ENCODE measurements around the gene TSPAN31.
A peak's percentile ranks its signal among the peaks of the same experiment; 100 is the strongest.

DNA sequence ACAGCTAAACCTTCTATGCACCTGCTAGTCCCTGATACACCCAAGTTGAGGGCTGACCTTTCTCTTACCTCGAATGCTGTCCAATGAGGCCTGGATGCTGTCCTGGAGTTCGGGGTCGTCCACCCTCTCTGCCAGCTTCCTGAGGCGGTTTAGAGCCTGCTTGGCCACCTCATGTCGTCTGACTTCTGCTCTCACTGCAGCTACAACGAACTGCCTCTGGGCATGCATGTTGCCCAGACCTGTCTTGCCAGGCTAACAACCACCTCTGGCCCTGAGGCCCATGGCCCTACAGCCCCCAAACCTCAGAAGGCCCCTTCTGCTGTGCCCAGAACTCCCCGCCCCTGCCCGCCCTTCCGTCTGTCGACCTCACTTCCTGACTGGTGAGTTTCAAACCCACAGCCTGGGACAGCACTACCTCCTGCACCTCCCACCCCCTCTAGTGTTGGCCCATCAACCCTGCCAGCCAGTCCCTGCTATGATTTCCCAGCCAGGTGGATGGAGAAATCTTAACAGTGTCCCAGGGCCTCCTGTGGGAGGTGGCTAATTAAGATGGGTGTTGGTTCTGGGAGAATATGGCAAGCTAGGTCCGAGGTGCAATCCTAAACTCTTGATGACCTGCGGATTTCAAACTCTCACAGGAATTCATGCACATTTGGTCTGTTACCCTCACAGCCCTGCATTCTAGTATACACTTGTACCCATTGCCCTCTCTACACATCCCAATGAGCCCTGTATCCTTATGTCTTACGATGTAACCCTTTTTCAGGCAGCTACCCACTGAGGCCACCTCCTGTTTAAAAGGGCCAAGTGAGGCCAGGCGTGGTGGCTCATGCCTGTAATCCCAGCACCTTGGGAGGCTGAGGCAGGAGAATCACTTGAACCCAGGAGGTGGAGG, 2.7 kb upstream of the TSPAN31 start:
- TF ChIP-seq POLR2A (IDR thresholded peaks at IDR 0.05; ENCODE audit: low read depth, low read length) (peak; percentile 53; the same call in 1 of the 2 replicates), POLR2AphosphoS5 (IDR thresholded peaks at IDR 0.05; ENCODE audit: low read depth, low read length) (no peak), TAF1 (IDR thresholded peaks at IDR 0.05; ENCODE audit: borderline replicate concordance, low read depth, low read length) (0 out of 2 replicates have a peak, but pooled peaks have one; percentile 16)
